Endothelial cell of umbilical vein (primary cell): ENCODE results near the gene HOXA4. TPM values are rescaled to one million over a fixed set of nuclear protein-coding genes. Genes with fewer than 3 reads are reported as not detected.

Experiments
- BruUV-seq: library from RNA; stranded (reverse); fragments of 400-500 nt; replicated peaks from 2 replicates; lab custom pipeline; 2021; lab: Mats Ljungman, UMichigan
- CTCF ChIA-PET: fragments of 300-600, 350-600 bp; sonication (Branson Sonifier 250); formaldehyde crosslinking; loops from one replicate; lab custom pipeline; 2021; ENCODE audit warnings: antibody characterized with exemption, inconsistent platforms; lab: Charles Lee
- POLR2A ChIA-PET: fragments of 300-600, 350-600 bp; sonication (Branson Sonifier 250); formaldehyde crosslinking; loops from one replicate; lab custom pipeline; 2021; ENCODE audit warnings: antibody characterized with exemption, inconsistent platforms; lab: Charles Lee
- DNase-seq: peaks from one replicate; pipeline ENCODE4 v3.0.0-alpha.2; 2011; ENCODE audit warnings: low read depth, low spot score
- FAIRE-seq: peaks from 2 replicates; lab custom pipeline; 2011; peaks lifted over from hg19 to GRCh38; lab: Jason Lieb, UNC
- H2AFZ ChIP-seq: 2 replicates; pipeline ENCODE4 v1.6.0; 2012; ENCODE audit warnings: low read depth, low read length, control low read depth, inconsistent platforms
- H3K27ac ChIP-seq: 2 replicates; pipeline ENCODE4 v1.5.1; 2011; ENCODE audit warnings: low read depth, mild to moderate bottlenecking, control low read depth, low read length, moderate library complexity; ENCODE audit not compliant: insufficient read depth
- H3K27me3 ChIP-seq, 2 experiments: 2 replicates each; pipeline versions ENCODE4 v1.6.0 to v1.6.1; 2011; ENCODE audit warnings: low read length in 2 of 2, mixed read lengths in 1 of 2; ENCODE audit not compliant: control insufficient read depth in 2 of 2, insufficient read depth in 2 of 2
- H3K36me3 ChIP-seq, 2 experiments: 2 replicates in 1 of 2; 3 replicates in 1 of 2; pipeline ENCODE4 v1.5.1; 2011; ENCODE audit warnings: low read length in 2 of 2, mild to moderate bottlenecking in 1 of 2, moderate library complexity in 1 of 2; ENCODE audit not compliant: control insufficient read depth in 2 of 2, insufficient read depth in 2 of 2; ENCODE audit errors: extremely low read depth in 1 of 2
- H3K4me1 ChIP-seq: 3 replicates; pipeline ENCODE4 v1.5.1; 2011; ENCODE audit warnings: mild to moderate bottlenecking, low read length; ENCODE audit not compliant: control insufficient read depth, insufficient read depth; ENCODE audit errors: extremely low read depth
- H3K4me2 ChIP-seq: 2 replicates; pipeline ENCODE4 v1.6.1; 2011; ENCODE audit warnings: low read length, control low read depth, mixed read lengths; ENCODE audit not compliant: insufficient read depth
- H3K4me3 ChIP-seq, 3 experiments: fragments of 200-600 bp in 1 of 3; sonication (generic), shearing (Covaris generic) in 1 of 3; replicated peaks in 1 of 3; 2 replicates each; pipeline ENCODE4 v1.5.1; 2011 to 2016; ENCODE audit warnings: control low read depth in 3 of 3, low read length in 3 of 3, mild to moderate bottlenecking in 2 of 3, inconsistent platforms in 1 of 3, low read depth in 1 of 3, moderate library complexity in 1 of 3; ENCODE audit not compliant: insufficient read depth in 1 of 3
- H3K79me2 ChIP-seq: 2 replicates; pipeline ENCODE4 v1.6.0; 2012; ENCODE audit warnings: low read length, inconsistent platforms; ENCODE audit not compliant: control insufficient read depth, insufficient read depth
- H3K9ac ChIP-seq: replicated peaks from 2 replicates; pipeline ENCODE3; 2011; ENCODE audit warnings: low read length, control low read depth; ENCODE audit not compliant: insufficient read depth; ENCODE audit errors: extremely low read depth
- H3K9me1 ChIP-seq: replicated peaks from 3 replicates; pipeline ENCODE4 v1.6.0; 2011; ENCODE audit warnings: mild to moderate bottlenecking, low read length; ENCODE audit not compliant: control insufficient read depth, insufficient read depth; ENCODE audit errors: extremely low read depth
- H3K9me3 ChIP-seq: replicated peaks from 2 replicates; pipeline ENCODE4 v1.5.1; 2012; ENCODE audit warnings: low read length, inconsistent platforms; ENCODE audit not compliant: control insufficient read depth, insufficient read depth
- H4K20me1 ChIP-seq: replicated peaks from 2 replicates; pipeline ENCODE3; 2011; ENCODE audit warnings: mild to moderate bottlenecking, low read length; ENCODE audit not compliant: control insufficient read depth, insufficient read depth; ENCODE audit errors: extremely low read depth
- CTCF ChIP-seq, 2 donors: IDR thresholded peaks; 1 replicate in 1 of 2; 2 replicates in 1 of 2; pipeline ENCODE4 v1.5.1; 2011; ENCODE audit warnings: low read length in 2 of 2, mild to moderate bottlenecking in 2 of 2, moderate library complexity in 2 of 2, control low read depth in 1 of 2, inconsistent platforms in 1 of 2, low read depth in 1 of 2; ENCODE audit not compliant: insufficient read depth in 1 of 2; ENCODE audit errors: extremely low read depth in 1 of 2
- EZH2 ChIP-seq: IDR thresholded peaks from 2 replicates; pipeline ENCODE4 v1.6.1; 2012; ENCODE audit warnings: borderline replicate concordance, low read depth, mild to moderate bottlenecking, moderate library complexity, low read length, inconsistent platforms; ENCODE audit not compliant: severe bottlenecking
- FOS ChIP-seq: IDR thresholded peaks from 2 replicates; pipeline ENCODE4 v1.6.1; 2011; ENCODE audit warnings: mild to moderate bottlenecking, low read length, moderate library complexity, borderline replicate concordance; ENCODE audit not compliant: insufficient read depth
- GATA2 ChIP-seq: IDR thresholded peaks from 2 replicates; pipeline ENCODE4 v1.7.0; 2011; ENCODE audit warnings: low read depth, mild to moderate bottlenecking, moderate library complexity, mixed read lengths, low read length; ENCODE audit not compliant: insufficient read length, insufficient read depth
- JUN ChIP-seq: IDR thresholded peaks from 2 replicates; pipeline ENCODE4 v1.6.1; 2011; ENCODE audit warnings: borderline replicate concordance, low read depth; ENCODE audit not compliant: insufficient read length, insufficient read depth
- MAX ChIP-seq: IDR thresholded peaks from 2 replicates; pipeline ENCODE4 v1.6.1; 2011; ENCODE audit not compliant: insufficient read depth, insufficient read length
- MYC ChIP-seq: IDR thresholded peaks from one replicate; pipeline ENCODE4 v1.6.1; 2011; ENCODE audit warnings: mild to moderate bottlenecking, low read depth, low read length
- POLR2A ChIP-seq: IDR thresholded peaks from 2 replicates; pipeline ENCODE4 v1.6.1; 2012; ENCODE audit warnings: low read depth, mild to moderate bottlenecking, control low read depth, low read length
- POLR2AphosphoS5 ChIP-seq: IDR thresholded peaks from 2 replicates; pipeline ENCODE4 v1.6.1; 2012; ENCODE audit warnings: low read depth, mild to moderate bottlenecking, control low read depth, low read length, moderate library complexity; ENCODE audit not compliant: insufficient read depth
- dilution Hi-C: fragments of 300-500 bp; cut with MboI; formaldehyde crosslinking; loops from one replicate; pipeline ENCODE4 v1.15.0; 2019; ENCODE audit warnings: low sequenced_read_pairs; ENCODE audit not compliant: extremely low pct_ligation_motif_present
- intact Hi-C: fragments of 100-400 bp; cut with micrococcal nuclease; formaldehyde crosslinking; loops from one replicate; pipeline ENCODE4 v1.10.0; 2022
- polyA plus RNA-seq, 4 experiments: library from polyadenylated mRNA; depleted of rRNA in 3 of 4; stranded (reverse) in 3 of 4; unstranded in 1 of 4; fragments of >200 nt; gene quantifications; 2 replicates each; pipeline versions ENCODE4 v1.2.1 to v1.2.3, GENCODE V29; 2011 to 2012; ENCODE audit warnings: missing spikeins in 1 of 4
- total RNA-seq: library from RNA; stranded (reverse); gene quantifications from 2 replicates; pipeline ENCODE4 v1.2.3, GENCODE V29; 2021

The HOXA4 gene
- total and polyA plus RNA-seq, 2 donors (not counting 3 experiments of a cell fraction or from before 2014, with no cell fraction given), result 4.9 to 8.1 TPM

GRCh38 chr7:27177795-27178320 lies 47.3 kb upstream of the HOXA4 start:
- FAIRE-seq, result no peak
- dilution Hi-C loops (no loop called here), intact Hi-C loops (loop anchor here (1.0 kb wide), 1 partner anchor 7 kb away; the partner anchor contains the start of gene HOXA11)
- Histone ChIP-seq H3K9me3 (no peaks in the 10 kb centered on the region), H3K36me3 (no peaks in the 10 kb centered on the region), H4K20me1 (no peaks in the 10 kb centered on the region), H3K4me1 (peaks cover 61% of the 10 kb centered on the region), H2AFZ (no peak overlapping the region), H3K9ac (peak overlapping the region; percentile 95), H3K27me3 (no peaks in the 10 kb centered on the region), H3K4me3 (peak overlapping the region; percentile 53 to 94 (median 69)), H3K79me2 (peaks cover 94% of the 10 kb centered on the region), H3K27ac (peak overlapping the region; percentile 96), H3K9me1 (no peaks in the 10 kb centered on the region), H3K4me2 (peak overlapping the region; percentile 98)
- ChIA-PET CTCF (interaction anchor here (0.7 to 8.0 kb wide), 15 partner anchors 8 to 597 kb away, joined by 3 to 86 read pairs (median 8); partner anchors contain the start of genes HOXA3, HOXA5, HOXA6 and HOXA7), POLR2A (interaction anchor here (0.9 to 2.5 kb wide), 3 partner anchors 7 to 12 kb away, joined by 3 to 8 read pairs (median 7); partner anchors contain the start of genes HOXA11 and HOXA9)
- no peak for TF ChIP-seq EZH2
- no peak for TF ChIP-seq GATA2
- TF ChIP-seq POLR2A, result no peak
- no peak for TF ChIP-seq MYC
- TF ChIP-seq MAX, result no peak
- no peak for TF ChIP-seq JUN
- TF ChIP-seq FOS, result no peak
- no peak for TF ChIP-seq POLR2AphosphoS5
- TF ChIP-seq CTCF (IDR thresholded peaks at IDR 0.05; ENCODE audit: extremely low read depth in 1 of 2, insufficient read depth in 1 of 2, low read depth in 1 of 2, low read length in 2 of 2), result no peak
- BruUV-seq, result no TSS peak
- no peak for DNase-seq
